Measurements from ENCODE around the gene RAB15. TPM values are rescaled to one million over a fixed set of nuclear protein-coding genes. Genes with fewer than 3 reads are reported as not detected.

The RAB15 gene
- 4.6 and 6.5 TPM in 2 replicates for total RNA-seq

DNA sequence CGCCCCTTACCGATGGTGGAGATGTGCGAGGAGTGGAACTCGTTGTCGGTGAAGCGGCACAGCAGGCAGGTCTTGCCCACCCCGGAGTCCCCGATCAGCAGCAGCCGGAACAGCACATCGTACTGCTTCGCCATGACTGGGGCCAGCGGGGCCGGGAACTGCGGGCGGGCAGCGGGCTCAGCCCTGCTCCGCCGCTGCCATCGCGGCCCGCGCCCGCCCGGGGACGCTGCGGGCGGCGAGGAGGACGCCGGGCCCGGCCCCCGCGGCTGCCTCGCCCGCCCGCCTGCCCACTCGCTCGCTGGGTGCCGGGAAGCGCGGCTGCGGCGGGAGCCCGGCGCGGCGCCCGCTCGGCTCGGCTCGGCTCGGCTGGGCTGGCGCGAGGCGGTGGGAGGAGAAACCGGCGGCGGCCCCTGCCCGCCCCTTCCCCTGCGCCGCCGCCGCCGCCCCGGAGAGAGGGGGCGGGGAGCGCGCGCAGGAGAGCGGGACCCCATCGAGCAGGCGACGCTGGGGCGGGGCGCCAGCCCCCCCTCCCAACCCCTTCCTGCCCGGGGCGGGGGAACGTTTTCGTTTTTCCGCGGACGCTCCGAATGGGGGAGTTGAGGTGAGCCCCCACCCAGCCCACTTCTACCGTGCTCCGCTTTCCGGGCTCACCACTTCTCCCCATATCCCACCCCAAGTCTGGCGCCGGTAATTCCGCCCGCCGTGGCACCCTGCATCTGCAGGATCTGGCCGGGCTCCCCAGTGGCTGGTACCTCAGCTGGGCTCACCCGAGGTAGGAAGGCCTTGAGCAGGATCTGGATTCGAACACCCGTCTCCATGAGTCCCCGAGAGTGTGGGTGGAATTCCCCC lies at the start of gene RAB15:
Gene RAB15, minus strand, starts transcription at position 394 of the 849 bp plus-strand sequence. Its CDS starts 260 bp downstream, at position 134.
- DNase-seq (ENCODE audit: low read depth in 2 of 2) = peak; percentile 28 to 46

DNA sequence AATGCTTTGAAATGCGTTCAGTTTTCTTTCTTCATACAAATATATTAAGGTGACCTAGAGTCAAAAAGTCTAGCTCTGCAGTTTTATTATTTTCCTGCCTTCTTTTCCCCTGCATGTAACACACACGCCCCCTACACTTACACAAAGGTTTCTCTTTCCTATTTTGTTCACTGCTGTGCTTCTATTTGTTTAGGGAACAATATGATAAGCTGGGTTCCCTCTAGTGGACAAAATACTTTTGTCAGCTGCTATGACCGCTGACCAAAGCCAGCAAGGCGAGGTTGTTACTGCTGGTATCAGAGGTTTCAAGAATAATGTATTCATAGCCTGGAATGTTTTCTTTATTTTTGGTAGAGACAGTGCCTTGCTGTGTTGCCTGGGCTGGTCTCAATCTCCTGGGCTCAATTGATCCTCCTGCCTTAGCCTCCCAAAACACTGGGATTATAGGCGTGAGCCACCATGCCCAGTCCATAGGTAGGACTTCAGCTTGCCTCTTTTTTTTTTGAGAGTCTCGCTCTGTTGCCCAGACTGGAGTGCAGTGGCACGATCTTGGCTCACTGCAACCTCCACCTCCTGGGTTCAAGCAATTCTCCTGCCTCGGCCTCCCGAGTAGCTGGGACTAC lies 47.9 kb upstream of the RAB15 start:
- DNase-seq (ENCODE audit: low read depth in 2 of 2) = peak; percentile 85 to 91

DNA sequence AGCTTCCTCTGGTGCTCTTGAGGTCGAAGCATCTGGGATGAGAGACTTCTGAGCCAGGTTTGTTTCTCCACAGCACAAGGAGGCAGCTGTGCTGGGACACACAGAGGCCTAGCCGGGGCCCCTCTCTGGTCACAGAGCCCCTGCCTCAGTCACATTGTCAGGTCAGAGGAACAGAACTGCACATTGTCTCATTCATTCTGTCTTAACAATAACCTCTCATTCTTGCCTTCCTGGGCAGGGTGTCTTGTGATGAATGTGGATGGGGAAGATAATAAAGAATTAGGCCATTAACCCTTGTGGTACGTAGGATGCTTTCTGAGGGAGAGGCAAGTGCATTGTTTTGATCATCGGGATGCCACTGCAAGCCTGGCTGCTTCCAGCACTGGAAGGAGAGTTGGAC lies 44.3 kb upstream of the RAB15 start:
- DNase-seq (ENCODE audit: low read depth in 2 of 2) = no peak

DNA sequence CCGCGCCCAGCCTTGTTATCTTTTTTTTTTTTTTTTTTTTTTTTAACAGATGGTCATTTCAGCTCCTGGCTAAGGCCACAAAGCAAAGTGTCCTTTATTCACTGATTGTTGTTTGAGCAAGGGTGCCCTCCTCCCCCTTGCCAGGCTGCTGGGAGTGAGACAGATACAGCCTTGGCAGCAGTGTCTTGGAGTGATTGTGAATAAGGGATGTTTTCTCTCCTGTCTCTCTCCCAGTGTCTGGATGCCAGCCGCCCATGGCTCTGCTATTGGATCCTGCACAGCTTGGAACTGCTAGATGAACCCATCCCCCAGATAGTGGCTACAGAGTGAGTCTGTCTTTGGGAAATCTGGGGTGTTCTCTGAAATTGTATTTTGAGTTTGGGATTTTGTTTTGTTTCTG lies 43.3 kb upstream of the RAB15 start:
- DNase-seq (ENCODE audit: low read depth in 2 of 2) = no peak

DNA sequence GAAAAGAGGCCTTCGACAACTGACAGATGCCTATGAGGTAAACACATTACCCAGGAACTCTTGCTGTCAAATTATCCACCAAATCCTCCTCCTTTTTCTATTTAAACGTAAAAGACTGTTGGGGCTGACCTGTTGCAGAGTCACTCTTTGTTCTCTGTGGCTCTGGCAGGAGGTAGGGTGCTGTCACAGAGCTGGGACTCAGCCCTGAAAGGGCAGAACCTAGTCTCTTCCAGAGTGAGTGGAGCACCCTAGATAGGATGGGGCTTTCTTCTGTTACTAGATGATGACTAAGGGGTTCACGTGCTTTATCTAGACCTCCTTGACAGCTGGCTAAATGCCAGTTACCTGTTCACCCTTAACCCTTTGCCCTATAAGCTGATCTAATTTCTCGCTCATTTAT lies 40.2 kb upstream of the RAB15 start:
- no peak for DNase-seq (ENCODE audit: low read depth in 2 of 2)

DNA sequence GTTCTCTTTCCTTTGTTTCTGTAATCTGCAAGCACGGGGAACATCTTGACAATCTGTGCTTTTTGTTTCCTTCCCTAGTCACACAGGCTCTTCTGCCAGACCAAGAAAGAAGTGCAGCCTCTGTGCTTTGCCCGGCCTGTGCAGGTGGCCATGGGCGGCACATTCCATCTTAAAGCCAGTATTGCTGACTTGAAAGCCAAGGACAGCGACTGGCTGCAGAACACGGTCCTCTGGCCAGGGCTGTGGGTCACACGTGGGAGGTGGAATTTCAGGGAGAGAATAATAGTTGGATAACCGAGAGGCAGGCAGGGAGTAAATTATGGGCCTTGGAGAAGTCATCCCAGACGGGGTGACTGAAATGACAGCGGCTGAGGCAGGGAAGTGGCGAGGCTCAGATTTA lies 39.4 kb upstream of the RAB15 start:
- DNase-seq (ENCODE audit: low read depth in 2 of 2) = no peak

DNA sequence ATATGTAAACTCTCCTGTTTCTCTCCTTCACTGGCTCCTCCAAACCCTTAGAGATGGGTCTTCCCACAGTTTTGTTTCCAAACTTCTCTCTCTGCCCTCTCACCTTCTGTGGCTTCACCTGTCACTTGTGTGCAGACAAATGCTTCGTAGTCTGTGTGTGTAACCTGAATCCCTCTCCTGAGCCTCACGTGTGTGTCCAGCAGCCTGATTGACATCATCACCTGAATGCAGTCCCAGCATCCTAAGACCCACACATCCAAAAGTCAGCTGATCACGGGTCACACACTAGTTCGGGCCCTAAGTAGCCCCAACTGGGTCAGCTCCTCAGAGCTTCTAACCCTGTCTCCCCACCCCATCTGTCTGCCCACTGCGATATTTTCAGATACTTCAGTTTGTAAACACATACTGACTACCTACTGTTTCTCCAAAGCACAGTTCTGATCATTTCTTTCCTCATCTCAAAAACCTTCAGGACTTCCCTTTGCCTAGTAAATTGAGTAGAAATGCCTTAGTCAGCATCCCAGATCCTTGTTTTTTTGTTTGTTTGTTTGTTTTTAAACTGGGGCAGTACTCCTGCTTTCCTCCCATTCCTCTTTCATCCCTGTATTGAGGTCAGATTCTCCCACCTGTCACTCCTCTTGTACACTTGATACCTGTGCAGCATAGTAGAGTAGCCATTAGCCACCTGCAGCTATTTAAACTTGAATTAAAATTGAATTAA lies 38.2 kb upstream of the RAB15 start:
- DNase-seq (ENCODE audit: low read depth in 2 of 2) = no peak

DNA sequence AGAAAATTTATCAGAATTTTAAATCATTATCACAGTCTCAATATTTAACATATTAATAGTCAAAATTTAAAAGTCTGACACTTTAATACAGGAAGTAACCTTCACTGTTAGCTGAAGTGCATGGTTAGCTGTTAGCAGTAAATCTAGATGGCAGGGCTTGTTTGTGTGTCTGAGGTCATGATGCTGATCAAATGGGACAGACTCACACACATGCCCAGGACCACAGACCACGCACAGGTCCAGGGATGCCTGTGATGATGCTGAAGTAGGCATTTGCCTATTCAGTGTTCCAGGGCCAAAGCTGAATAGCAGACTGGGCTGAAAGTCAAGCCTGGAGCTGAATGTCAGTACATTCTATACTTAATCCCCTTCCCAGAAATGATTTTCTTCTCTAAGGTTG lies 35.1 kb upstream of the RAB15 start:
- no peak for DNase-seq (ENCODE audit: low read depth in 2 of 2)

DNA sequence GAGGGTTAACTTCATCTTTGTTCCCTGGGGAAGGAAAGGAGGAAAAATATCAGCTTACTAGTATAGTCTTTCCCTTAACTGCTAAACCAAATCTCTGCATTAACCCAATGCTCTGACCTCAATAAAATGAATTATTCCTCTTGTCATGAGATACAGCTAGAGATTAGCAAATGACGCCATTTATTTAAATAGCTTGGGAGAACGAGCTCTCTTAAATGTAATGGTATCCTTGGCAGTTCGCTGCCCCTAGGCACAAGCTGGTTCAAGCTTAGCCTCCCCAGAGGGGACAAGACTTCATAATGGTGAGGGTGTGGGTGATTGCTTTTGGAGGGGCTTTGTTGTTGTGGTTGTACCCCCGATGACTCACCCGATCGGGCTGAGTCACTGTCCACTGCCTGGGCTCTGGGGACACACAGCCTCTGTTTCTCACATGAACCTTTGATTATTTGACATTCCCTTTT lies 34.2 kb upstream of the RAB15 start:
- DNase-seq (ENCODE audit: low read depth in 2 of 2) = no peak

DNA sequence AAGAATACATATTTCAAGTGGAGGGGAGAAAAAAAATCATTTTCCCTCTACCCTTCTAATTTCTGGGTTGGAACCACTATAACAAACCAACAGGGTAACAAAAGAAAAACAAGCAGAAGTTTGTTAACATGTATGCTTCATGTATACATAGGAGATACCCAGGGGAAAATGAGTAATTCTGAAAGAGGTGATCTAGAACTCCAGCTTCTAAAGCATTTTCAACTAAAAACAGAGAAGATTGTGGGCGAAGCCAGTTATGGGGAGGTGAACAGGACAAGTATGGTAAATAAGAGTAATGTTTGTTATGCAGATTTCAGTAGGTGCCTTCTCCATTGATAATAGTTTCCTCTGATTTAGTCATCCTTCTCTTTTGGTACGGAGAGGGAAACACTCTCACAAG lies 31.3 kb upstream of the RAB15 start:
- DNase-seq (ENCODE audit: low read depth in 2 of 2) = no peak

DNA sequence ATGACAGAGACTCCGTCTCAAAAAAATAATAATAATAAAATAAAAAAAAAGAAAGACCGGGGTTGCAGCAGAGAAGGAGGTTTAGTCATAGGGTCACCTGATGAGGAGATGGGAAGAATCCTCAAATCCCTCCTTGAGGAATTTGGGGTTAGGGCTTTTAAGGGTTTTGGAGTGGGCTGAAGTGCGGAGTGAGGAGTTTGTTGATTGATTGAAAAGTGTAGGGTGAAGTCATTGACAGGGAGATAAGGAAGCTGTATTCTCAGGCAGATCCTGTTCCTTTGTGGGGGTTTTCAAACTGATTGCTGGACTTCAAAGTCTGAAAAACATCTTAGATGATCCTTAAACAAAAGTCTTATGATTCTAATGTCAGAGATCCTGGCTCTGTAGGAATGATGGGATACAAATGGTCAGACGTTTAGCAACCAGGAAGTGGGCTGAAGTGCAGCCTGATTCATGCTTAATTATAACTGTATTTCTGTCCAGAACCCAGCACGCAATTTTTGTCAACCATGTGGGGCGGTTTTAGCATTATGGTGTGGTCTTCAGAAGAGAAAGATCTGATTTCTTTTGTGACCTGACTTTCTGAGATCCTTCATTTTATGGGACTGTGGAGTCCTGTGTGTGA lies 30.6 kb upstream of the RAB15 start:
- peak in 1 of 2 donors; percentile 41 for DNase-seq (ENCODE audit: low read depth in 2 of 2)

DNA sequence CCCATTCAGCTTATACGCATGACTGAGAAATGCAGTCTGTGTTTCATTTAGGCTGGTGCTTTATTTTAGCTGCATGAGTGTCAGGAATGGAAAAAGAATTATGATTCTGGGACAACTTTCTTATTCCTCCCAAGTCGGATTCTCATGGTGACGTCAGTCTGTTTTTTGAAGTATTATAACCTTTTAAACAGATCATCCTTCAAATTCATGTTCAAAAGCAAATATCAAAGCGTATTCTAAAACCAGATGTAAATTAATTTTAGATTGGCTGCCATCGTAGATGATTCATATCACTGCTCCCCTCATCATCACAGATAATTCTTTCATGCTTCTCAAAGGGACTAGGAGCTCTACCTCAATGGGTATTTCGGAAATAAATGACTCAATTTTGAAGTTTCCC lies 29.6 kb upstream of the RAB15 start:
- DNase-seq (ENCODE audit: low read depth in 2 of 2) = no peak

DNA sequence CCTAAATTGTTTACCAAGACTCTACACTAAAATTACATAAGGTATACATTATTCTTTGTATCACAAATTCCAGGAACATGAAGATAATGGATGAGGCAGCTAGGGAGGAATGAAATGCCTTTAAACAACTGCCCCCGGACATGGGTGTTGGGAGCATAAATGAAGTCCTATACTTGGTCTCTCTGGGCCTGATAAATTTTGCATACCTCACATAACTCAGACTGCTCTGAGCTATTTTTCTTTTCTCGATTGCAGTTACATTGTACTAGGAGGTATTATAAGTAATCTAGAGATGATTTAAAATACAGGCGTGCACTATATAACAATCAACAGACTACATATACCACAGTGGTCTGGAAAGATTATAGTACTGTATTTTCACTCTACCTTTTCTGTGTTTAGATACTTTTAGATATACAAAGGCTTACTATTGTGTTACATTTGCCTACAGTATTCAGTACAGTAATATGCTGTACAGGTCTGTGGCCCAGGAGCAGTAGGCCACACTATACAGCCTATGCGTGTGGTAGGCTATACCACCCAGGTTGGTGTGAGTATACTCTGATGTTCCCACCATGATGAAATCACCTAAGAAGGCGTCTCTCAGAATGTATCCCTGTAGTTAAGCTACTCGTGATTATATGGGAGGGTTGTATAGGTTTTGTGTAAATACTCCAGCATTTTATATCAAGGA lies 28.9 kb upstream of the RAB15 start:
- DNase-seq (ENCODE audit: low read depth in 2 of 2) = no peak

DNA sequence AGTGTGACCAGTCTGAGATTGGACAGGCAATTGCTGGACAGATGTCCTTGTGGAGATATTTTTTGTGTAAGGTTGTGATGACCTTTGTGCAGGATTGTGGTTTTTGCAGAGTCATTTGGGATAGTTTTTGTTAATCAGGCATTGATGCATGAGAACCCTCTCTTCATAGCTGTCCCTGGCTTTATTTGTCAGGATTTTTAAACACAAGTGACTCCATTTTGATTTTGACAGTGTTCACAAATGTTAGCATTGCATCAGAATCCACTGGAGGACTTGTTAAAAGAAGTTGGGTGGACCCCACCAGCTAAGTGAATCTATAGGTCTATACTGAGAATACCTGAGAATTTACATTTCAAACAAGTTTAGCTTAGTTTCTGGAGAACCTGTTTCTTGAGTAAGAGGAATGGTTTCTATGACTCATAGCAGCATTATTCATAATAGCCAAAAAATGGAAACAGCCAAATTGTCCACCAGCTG lies 26.4 kb upstream of the RAB15 start:
- DNase-seq (ENCODE audit: low read depth in 2 of 2) = no peak

DNA sequence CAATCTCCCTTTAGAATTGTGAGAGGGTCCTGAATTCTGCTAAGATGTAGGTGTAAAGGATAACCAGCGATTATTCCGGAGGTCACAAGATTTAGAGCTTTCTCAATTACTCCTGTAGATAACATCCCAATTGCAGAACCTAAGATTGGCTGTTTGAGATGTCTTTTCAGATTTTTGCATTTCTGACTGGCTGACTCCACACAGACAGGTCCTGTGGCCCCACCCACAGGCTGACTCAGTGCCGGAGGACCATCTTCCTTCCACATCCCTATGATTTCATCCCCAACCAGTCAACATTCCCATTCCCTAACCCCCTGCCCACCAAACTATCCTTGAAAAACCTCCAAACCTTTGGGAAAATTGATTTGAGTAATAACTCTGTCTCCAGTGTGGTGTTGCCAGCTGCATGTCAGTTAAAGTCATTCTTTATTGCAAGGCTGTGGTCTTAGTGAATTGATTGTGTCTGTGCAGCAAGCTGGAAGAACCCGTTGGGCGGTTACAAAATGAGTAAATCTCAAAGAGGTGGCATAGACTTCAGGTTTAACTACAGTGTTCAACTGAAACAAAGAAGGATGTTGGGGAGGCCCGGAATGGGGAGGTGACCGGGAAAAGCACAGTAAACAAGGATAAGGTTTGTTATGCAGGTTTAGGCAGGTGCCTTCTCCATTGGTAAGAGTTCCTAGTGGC lies 25.1 kb upstream of the RAB15 start:
- DNase-seq (ENCODE audit: low read depth in 2 of 2) = no peak

DNA sequence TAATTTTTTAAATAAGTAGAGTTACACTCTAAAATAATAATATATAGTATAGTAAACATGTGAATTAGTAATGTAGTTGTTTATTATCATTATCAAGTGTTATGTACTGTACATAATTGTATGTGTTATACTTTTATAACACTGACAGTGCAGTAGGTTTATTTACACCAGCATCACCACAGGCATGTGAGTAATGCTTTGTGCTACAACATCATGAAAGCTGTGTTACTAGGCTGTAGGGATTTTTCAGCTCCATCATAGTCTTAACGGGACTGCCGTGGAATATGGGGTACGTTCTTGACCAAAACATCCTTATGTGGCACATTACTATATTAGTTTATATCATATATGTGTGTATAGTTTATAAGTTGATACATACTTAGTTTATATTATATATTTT lies 23.2 kb upstream of the RAB15 start:
- no peak for DNase-seq (ENCODE audit: low read depth in 2 of 2)

DNA sequence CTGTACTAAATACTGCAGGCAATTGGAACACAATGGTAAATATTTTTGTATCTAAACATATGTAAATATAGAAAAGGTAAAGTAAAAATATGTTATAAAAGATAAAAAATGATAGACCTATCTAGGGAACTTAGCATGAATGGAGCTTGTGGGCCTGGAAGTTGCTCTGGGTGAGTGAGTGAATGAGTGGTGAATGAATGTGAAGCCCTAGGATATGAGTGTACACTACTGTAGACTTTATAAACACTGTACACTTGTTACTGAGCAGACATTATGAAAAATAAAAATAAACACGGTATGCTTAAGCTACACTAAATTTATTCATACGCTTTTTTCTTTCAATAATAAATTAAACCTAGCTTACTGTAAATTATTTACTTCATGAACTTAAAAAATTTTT lies 22.4 kb upstream of the RAB15 start:
- DNase-seq (ENCODE audit: low read depth in 2 of 2) = no peak

DNA sequence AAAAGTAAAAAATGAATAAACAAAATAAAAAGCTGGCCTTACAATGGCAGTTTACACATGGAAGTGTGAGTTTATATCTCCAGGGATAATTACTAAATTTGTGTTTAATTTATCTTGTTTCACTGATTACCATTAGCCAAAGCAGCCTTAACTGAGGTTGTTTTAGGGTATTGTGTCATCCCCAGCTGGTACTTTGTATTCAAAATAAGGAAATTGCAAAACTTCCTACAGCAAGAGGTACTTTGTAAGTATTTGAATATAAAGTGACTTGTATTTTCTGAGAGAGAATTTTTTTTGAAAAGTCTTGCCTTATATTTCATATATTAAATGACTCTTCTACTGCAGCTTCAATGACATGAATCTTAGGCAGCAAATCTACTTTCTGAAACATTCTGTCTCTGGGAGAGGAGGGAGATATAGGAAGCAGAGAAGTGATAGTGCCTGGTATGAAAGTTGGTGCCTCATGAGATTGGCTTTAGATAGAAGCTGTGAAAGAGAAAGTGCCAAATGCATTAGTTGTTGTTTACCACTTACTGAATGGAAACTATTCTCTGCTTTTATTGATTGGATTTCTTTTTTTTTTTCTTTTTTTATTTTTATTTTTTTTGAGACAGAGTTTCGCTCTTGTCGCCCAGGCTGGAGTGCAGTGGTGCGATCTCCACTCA lies 21.3 kb upstream of the RAB15 start:
- DNase-seq (ENCODE audit: low read depth in 2 of 2) = peak; percentile 41 to 53

DNA sequence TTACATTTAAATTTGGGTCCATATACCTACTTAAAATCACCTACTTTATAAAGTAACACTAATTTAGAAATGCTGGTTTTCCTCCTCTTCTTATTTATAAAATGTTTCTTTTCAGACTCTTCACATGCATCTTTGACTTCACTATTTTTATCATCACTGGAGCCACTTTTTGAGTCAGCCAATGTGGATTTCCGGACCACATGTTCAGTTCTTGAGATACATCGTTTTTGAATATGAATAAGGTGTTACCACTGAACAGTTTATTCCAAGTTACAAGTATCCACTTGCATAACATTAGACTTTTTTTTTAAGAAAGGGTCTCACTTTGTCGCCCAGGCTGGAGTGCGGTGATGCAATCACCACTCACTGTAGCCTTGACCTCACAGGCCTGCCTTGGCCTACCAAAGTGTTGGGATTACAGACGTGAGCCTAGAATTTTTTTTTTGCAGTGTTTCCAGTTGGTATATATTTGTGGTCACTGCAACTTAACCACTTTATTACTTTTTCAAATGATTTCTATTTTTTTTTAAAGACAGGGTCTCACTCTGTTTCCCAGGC lies 20.3 kb upstream of the RAB15 start:
- DNase-seq (ENCODE audit: low read depth in 2 of 2) = no peak

DNA sequence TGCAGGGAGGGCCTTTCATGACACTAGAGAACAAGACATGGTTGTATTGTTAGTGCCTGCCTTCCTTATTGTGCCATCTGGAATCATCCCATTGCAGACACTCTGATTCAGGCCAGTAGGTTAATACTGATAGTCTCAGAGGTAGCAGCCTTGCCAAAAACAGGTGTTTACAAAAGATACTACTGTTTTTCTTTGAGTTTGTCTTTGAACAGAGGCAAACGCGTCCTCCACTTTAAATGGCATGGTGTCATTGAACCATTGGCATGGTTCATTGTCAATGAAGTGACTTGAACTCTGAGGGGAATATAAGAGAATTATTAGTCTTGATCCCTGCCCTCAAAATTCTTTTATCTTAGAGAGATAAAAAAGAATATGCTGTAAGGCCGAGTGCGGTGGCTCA lies 18.8 kb upstream of the RAB15 start:
- DNase-seq (ENCODE audit: low read depth in 2 of 2) = no peak
